ACC112 (cell line): ENCODE measurements around the gene CFAP221.

Experiments used
- H2AFZ ChIP-seq: fragments of 200-600 bp; sonication (generic); one replicate; pipeline ENCODE4 v1.6.0; 2017; ENCODE audit warnings: antibody characterized with exemption, low read length; ENCODE audit not compliant: unreplicated experiment
- H3K27ac ChIP-seq: fragments of 200-600 bp; sonication (generic); 2 replicates; pipeline ENCODE4 v1.5.1; 2014; ENCODE audit warnings: low read depth, mild to moderate bottlenecking, antibody characterized with exemption, low read length, moderate library complexity
- H3K27me3 ChIP-seq: fragments of 200-600 bp; sonication (generic); 2 replicates; pipeline ENCODE4 v1.6.1; 2014; ENCODE audit warnings: mild to moderate bottlenecking, antibody characterized with exemption, low read length, moderate library complexity, mixed read lengths; ENCODE audit not compliant: insufficient read depth
- H3K36me3 ChIP-seq: fragments of 200-600 bp; sonication (generic); 2 replicates; pipeline ENCODE4 v1.6.1; 2016; ENCODE audit warnings: mild to moderate bottlenecking, antibody characterized with exemption, low read length, moderate library complexity, mixed read lengths; ENCODE audit not compliant: insufficient read depth
- H3K4me1 ChIP-seq: fragments of 200-600 bp; sonication (generic); one replicate; pipeline ENCODE4 v1.6.1; 2016; ENCODE audit warnings: low read length, mixed read lengths; ENCODE audit not compliant: insufficient read depth, unreplicated experiment, control insufficient read depth
- H3K4me3 ChIP-seq: fragments of 200-600 bp; sonication (generic); 2 replicates; pipeline ENCODE4 v1.5.1; 2014; ENCODE audit warnings: mild to moderate bottlenecking, low read depth, low read length
- H3K79me2 ChIP-seq: fragments of 200-600 bp; sonication (generic); one replicate; pipeline ENCODE4 v1.6.0; 2016; ENCODE audit warnings: low read length; ENCODE audit not compliant: control insufficient read depth, unreplicated experiment, insufficient read depth

Gene CFAP221

DNA sequence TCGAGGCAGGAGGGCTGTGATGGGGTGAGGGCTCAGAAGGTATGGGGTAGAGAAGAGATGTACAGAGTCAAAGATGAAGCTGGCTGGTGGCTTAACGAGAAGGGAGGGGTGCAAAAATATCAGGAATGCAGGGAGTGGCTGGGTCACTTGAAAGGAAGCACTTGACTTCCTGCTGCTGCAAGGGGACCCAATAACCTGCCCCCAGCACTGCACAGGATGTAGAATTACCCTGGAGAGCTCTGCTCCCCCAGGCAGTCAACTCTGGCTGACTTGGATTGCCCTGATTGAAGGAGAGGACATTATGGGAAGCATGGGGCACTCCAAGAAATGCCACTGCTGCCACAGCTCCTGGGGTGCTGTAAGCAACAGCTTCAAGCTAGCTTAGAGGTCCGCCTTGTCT, 41.8 kb downstream of the CFAP221 start:
- H3K4me3 ChIP-seq, result no peak overlapping the region
- peaks cover 28% of the 10 kb centered on the region for H3K27me3 ChIP-seq
- H3K36me3 ChIP-seq, result no peaks in the 10 kb centered on the region
- no peaks in the 10 kb centered on the region for H3K4me1 ChIP-seq
- no peaks in the 10 kb centered on the region for H3K79me2 ChIP-seq
- H3K27ac ChIP-seq, result no peak overlapping the region
- no peak overlapping the region for H2AFZ ChIP-seq

DNA sequence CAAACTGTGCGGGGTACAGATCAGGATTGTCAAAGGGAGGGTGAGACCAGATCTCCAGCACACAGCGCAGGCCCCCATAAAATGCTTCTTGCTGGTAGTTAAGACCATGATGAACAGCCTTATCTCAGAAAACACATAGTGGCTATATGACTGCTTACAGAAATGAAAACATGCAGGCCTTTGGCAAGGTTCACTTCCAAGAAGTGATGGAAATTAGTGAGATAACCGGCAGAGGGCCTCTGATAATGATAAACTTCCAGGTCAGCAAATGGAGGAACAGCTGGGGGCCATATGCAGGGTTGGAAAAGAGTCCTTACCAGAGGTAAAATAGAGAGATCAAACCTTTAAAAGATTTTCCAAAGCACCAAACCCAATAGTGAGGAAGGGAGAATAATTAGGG, 46.6 kb downstream of the CFAP221 start:
- H3K4me1 ChIP-seq, result no peaks in the 10 kb centered on the region
- H2AFZ ChIP-seq, result no peak overlapping the region
- no peak overlapping the region for H3K4me3 ChIP-seq
- no peaks in the 10 kb centered on the region for H3K79me2 ChIP-seq
- no peaks in the 10 kb centered on the region for H3K36me3 ChIP-seq
- no peak overlapping the region for H3K27ac ChIP-seq
- H3K27me3 ChIP-seq, result peaks cover 65% of the 10 kb centered on the region

DNA sequence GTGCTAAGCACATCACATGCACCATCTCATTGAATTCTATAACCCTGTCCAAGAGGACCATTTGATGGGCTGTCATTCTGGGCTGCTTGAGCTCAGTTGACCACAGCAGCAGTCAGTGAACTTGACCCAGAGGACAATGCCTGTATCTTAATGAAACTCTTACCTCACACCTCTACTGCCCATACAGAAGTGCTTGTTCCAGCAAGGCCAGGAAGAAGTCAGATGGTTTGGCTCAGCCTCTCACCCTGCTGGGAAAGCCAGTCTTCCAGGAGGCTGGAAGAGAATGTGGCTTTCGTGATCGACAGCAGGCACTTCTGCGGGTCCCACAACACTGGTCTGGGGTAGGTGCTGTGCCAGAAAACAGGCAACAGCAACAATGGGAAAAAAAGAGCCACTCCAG, 47.3 kb downstream of the CFAP221 start:
- H2AFZ ChIP-seq, result no peak overlapping the region
- no peaks in the 10 kb centered on the region for H3K4me1 ChIP-seq
- no peak overlapping the region for H3K4me3 ChIP-seq
- peaks cover 66% of the 10 kb centered on the region for H3K27me3 ChIP-seq
- H3K27ac ChIP-seq, result no peak overlapping the region
- no peaks in the 10 kb centered on the region for H3K36me3 ChIP-seq
- H3K79me2 ChIP-seq, result no peaks in the 10 kb centered on the region

DNA sequence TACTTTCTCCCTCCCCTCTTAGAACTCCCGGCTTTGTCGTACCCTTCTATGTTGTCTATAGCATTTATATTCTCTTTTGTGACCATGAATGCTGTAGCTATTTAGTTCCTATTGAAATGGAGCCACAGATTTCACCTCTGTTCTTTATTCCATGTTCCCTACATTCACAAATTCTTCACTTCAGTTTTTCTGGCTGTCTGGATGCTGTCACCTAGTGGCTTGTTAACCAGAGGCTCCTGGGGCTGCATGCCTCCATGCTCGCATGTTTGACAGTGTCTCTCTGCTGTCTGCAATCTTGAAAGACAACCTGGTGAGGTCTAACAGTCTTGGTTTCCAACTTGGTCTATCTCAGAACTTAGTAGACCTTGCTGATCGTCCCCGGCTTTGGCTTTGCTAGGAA, 48.2 kb downstream of the CFAP221 start:
- no peaks in the 10 kb centered on the region for H3K36me3 ChIP-seq

DNA sequence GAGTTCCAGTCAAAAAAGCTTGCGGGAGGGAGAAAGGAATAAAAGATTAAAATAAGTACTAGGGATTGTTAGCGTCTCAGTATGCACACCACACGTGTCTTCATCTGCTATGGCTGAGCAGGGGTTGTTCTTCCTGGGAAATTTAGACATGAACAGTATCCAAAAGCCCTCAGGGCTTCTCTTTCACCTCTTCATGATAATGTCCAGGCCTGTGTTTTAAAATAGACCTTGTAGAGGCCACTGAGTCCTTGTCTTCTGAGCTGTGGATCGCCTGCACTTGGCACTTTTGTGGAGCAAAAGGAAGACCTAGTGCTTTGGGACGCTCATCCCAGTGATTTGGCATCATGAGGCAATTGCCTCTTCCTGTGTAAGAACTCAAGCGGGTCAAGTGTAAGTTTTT, 52.4 kb downstream of the CFAP221 start:
- no peak overlapping the region for H3K4me3 ChIP-seq
- H3K27me3 ChIP-seq, result peaks cover 45% of the 10 kb centered on the region
- no peaks in the 10 kb centered on the region for H3K4me1 ChIP-seq
- H3K27ac ChIP-seq, result no peak overlapping the region
- no peaks in the 10 kb centered on the region for H3K36me3 ChIP-seq
- no peak overlapping the region for H2AFZ ChIP-seq
- no peaks in the 10 kb centered on the region for H3K79me2 ChIP-seq

More for the DNA sequence above, 48.2 kb downstream of the CFAP221 start:
- Histone ChIP-seq H3K79me2 (no peaks in the 10 kb centered on the region), H3K4me3 (no peak overlapping the region), H2AFZ (no peak overlapping the region), H3K4me1 (no peaks in the 10 kb centered on the region), H3K27ac (no peak overlapping the region), H3K27me3 (peaks cover 66% of the 10 kb centered on the region)

DNA sequence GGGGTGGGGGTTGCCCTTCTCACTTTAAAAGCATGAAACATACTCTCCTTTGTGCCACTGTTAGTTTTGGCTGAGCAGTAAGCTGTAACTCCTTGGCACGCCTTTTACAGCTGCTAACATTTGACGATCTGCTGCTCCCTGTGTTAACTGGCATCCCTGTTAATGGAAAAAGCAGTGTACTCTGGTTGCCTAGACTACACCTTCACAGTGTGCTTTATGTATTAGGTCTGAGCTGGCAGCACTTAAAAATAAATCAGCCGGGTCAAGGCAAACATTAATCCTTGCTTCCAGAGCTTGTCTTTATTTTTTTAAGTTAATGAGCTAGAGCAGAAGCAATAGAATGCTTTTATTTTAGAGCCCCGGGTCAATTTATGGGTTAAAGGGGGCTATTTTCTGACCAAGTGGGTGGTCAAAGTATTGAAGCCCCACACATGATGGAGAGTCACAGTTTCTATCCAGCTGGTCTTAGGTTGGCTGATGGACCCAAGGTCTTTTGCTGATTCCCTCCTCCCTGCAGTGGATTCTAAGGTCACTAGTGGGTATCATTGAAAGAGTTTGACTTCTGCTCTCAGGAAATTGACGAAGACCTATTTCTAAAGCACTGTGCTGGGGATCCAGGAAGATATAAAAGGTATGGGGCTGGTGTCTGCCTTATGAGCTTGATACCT, 54.5 kb downstream of the CFAP221 start:
- H2AFZ ChIP-seq, result no peak overlapping the region
- no peak overlapping the region for H3K4me3 ChIP-seq
- H3K27me3 ChIP-seq, result peaks cover 40% of the 10 kb centered on the region
- H3K36me3 ChIP-seq, result no peaks in the 10 kb centered on the region
- no peaks in the 10 kb centered on the region for H3K4me1 ChIP-seq
- no peak overlapping the region for H3K27ac ChIP-seq
- H3K79me2 ChIP-seq, result no peaks in the 10 kb centered on the region

DNA sequence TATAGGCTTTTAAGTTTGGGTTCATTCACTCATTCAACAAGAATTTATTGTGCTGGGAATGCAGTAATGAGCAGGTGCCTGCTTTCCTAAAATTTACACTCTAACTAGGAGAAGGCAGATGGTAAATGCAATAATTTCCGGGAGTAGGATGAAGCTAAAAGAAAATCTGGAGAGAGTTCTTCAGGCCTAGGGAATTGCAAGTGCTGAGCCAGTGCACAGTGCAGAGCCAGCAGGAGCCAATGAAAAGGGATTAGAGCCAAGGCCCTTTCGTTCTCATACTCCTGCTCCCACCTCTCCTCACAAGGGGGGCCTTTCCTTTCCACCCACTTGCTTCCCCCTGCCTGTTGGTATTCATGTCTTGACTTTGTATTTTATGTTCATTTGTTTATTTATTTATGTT, 55.1 kb downstream of the CFAP221 start:
- Histone ChIP-seq H3K36me3 (no peaks in the 10 kb centered on the region), H3K79me2 (no peaks in the 10 kb centered on the region), H3K27ac (no peak overlapping the region), H3K27me3 (peaks cover 37% of the 10 kb centered on the region), H3K4me3 (no peak overlapping the region), H3K4me1 (no peaks in the 10 kb centered on the region), H2AFZ (no peak overlapping the region)

DNA sequence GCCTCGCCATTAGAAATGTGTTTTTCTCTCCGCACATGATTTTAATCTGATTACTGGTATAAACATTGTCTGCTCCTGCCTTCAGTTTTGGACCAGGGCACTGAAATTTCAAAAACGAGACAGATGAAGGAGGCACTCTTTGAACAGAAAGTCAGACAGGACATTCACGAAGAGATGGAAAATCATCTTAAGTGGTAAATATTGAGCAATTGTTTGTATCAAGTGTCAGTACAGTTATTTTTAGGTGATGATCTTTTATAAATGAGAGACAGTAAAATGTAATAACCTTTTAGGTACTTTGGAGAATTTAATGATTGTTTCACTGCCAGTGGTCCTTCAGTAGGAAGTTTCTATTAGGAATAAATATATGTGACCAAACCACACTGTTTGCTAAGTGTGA, 60.8 kb downstream of the CFAP221 start:
- Histone ChIP-seq H2AFZ (no peak overlapping the region), H3K27me3 (peaks cover 76% of the 10 kb centered on the region), H3K79me2 (no peaks in the 10 kb centered on the region), H3K4me1 (no peaks in the 10 kb centered on the region), H3K36me3 (no peaks in the 10 kb centered on the region), H3K4me3 (no peak overlapping the region), H3K27ac (no peak overlapping the region)

DNA sequence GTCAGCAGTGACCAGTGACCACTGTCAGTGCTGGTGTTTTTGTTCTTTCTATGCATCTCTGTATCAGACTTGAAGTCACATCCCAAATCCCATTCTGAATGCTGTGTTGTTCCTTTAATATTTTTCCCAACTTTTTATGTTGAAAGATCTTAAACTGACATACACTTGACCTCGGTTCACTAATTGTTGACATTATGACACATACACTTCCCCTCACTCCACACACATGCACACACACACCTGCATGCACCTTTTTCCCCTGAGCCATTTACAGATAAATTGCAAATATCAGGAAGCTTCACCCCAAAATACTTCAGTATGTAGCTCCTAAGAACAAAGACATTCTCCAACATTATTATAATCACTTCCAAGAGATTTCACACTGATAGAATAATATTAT, 62.4 kb downstream of the CFAP221 start:
- no peaks in the 10 kb centered on the region for H3K4me1 ChIP-seq
- no peaks in the 10 kb centered on the region for H3K36me3 ChIP-seq
- peaks cover 77% of the 10 kb centered on the region for H3K27me3 ChIP-seq
- no peak overlapping the region for H3K4me3 ChIP-seq
- H3K79me2 ChIP-seq, result no peaks in the 10 kb centered on the region
- H3K27ac ChIP-seq, result no peak overlapping the region
- H2AFZ ChIP-seq, result no peak overlapping the region

DNA sequence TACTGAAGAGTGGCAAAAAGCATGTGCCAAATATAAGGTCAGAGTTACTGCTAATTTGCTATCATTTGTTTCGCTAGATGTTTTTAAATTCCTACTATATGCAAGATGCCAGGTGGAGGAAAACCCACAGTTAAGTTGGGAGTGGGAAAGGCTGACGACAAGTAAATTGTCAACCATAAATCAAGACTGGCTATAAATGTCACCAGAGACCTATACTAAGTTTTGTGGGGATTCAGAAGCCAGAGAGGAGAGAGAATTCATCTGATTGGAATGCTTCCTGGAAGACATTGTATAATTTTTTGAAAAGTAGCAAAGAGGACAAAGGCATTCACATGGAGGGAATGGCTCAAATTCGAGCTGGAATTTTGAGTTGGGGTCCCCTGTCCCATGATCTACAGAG, 64.3 kb downstream of the CFAP221 start:
- H3K79me2 ChIP-seq, result no peaks in the 10 kb centered on the region
- H3K4me1 ChIP-seq, result no peaks in the 10 kb centered on the region
- H3K27me3 ChIP-seq, result peaks cover 75% of the 10 kb centered on the region
- H3K27ac ChIP-seq, result no peak overlapping the region
- H3K4me3 ChIP-seq, result no peak overlapping the region
- H3K36me3 ChIP-seq, result no peaks in the 10 kb centered on the region
- no peak overlapping the region for H2AFZ ChIP-seq

DNA sequence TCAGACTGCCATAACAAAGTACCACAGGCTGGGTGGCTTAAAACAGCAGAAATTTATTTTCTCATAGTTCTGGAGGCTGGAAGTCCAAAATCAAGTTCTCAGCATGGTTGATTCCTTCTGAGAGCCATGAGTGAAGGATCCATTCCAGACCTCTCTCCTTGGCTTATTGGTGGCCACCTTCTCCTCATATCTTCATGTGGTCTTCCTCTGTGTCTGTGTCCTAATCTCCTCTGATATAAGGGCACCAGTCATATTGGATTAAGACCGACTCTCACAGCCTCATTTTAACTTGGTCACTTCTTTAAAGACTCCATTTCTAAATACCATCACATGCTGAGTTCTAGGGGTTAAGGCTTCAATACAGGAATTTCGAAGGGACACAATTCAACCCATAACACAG, 65.1 kb downstream of the CFAP221 start:
- H3K79me2 ChIP-seq, result no peaks in the 10 kb centered on the region
- no peak overlapping the region for H3K4me3 ChIP-seq
- peaks cover 75% of the 10 kb centered on the region for H3K27me3 ChIP-seq
- no peaks in the 10 kb centered on the region for H3K4me1 ChIP-seq
- H3K27ac ChIP-seq, result no peak overlapping the region
- no peak overlapping the region for H2AFZ ChIP-seq
- H3K36me3 ChIP-seq, result no peaks in the 10 kb centered on the region
